Gastrocnemius medialis (tissue), 4 donors: Measurements from ENCODE around the gene MACROD2.

Experiments used
- CTCF ChIP-seq, 5 experiments: fragments of 450-650 bp in 3 of 5; fragments of 200-600 bp in 2 of 5; sonication (generic) in 2 of 5; IDR thresholded peaks in 4 of 5; conservative IDR thresholded peaks in 1 of 5; 1 replicate in 4 of 5; 2 replicates in 1 of 5; pipeline ENCODE4 v1.5.1; 2016 to 2019; ENCODE audit warnings: antibody characterized with exemption in 5 of 5, mild to moderate bottlenecking in 3 of 5, moderate library complexity in 3 of 5
- POLR2A ChIP-seq, 2 donors: fragments of 450-650 bp; IDR thresholded peaks; one replicate each; pipeline ENCODE4 v1.6.1; 2017; ENCODE audit warnings: antibody characterized with exemption in 2 of 2, mild to moderate bottlenecking in 2 of 2, moderate library complexity in 2 of 2

DNA sequence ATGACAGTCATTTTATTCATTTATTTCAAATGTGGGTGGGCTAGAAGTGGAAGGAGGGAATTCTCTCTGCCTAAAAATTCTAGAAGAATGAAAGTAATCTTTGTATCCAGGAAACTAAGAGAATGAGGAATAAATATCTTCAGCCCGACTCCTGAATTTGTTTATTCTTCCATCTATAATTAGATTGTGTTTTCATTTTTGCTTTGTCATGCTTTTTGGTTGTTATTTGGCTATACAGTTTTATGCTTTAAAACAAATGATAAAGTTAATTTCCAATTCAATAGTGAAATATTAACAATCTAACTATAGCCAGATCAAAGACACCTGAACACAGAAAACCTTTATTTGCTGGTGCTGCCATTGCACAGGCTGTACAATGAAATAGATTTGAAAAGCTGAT, 2056.7 kb downstream of the MACROD2 start:
- TF ChIP-seq POLR2A (IDR thresholded peaks at IDR 0.05) = no peak
- TF ChIP-seq CTCF (IDR thresholded peaks at IDR 0.05 in 4 of 5, conservative IDR thresholded peaks at IDR 0.05 in 1 of 5) = no peak
